ENCODE data around the gene IFNAR2.

Gene IFNAR2

DNA sequence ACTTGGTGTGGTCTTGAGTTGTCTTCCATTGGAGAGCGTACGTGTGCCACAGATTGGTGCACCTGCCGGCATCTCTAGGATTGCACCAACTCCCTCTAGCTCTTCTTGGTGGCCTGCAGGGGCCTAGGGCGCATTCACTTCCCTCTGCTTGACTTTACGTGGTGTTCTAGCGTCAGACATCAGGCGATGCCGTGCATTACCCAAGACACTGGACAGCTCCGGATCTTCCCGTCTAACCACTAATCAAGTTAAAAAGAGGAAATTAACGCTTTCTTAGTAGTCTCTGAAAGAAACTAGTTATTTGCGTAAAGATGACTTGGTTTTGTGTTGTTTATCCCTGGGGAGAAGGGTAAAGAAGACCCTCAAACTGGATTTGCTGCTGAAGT is 35.9 kb downstream of the IFNAR2 start:
- FAIRE-seq: no peak

DNA sequence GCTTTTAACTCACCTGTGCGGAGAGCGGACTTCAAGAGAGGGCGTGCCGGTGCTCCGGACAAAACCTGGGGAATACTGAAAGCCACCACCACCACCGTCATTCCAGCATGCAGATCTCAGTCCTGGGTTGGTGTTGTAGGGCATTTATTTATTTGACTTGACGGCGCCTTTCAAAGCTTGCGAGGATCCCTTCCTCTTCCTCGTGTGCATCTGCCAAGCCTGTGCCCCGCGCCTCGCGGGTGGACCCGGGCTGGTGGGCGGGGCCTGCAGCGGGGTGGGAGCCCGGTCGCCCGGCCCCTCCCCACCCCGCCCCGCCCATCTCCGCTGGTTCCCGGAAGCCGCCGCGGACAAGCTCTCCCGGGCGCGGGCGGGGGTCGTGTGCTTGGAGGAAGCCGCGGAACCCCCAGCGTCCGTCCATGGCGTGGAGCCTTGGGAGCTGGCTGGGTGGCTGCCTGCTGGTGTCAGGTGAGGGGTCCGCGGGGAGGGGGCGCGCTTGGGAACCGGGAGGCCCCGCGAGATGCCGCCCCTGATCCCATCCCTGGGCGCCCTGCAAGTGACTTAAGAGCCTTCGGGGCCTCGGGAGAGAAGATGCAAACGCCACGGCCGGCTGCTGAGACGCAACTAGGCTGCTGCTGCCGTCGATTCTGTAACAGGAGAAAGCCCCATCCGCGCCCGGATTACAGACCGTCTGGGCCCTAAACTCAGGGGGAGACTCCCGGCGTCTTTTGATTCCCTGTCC is 36.5 kb downstream of the IFNAR2 start, which contains the start of gene IL10RB:
TSS of gene IL10RB (plus strand) at position 318 of the 739 bp plus-strand sequence. CDS start at position 417, 99 bp downstream.
- DNase-seq (ENCODE audit: insufficient read length, low spot score): peak; percentile 79
- FAIRE-seq: no peak

More for the DNA sequence above, 35.9 kb downstream of the IFNAR2 start:
- DNase-seq (ENCODE audit: insufficient read length, low spot score): no peak

GRCh38 chr21:33266789-33267135 is 37.0 kb downstream of the IFNAR2 start:
- DNase-seq (ENCODE audit: insufficient read length, low spot score): no peak

DNA sequence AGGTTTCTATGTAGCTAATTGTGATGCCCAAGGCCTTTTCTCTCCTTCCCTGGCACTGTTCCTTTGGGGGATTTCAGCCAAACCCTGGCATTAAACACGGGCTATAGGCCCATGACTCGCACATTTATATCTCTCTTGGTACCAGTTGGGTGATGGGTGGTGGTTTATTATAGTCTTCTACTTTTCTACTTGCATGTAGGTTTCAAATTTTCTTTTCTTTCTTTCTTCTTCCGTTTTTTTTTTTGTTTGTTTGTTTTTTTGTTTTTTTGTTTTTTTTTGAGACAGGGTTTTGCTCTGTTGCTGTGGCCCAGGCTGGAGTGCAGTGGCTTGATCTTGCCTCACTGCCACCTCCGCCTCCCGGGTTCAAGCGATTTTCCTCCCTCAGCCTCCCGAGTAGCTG is 37.5 kb downstream of the IFNAR2 start:
- DNase-seq (ENCODE audit: insufficient read length, low spot score) (no peak), FAIRE-seq (no peak)

More at GRCh38 chr21:33266789-33267135, 37.0 kb downstream of the IFNAR2 start:
- no peak for FAIRE-seq

DNA sequence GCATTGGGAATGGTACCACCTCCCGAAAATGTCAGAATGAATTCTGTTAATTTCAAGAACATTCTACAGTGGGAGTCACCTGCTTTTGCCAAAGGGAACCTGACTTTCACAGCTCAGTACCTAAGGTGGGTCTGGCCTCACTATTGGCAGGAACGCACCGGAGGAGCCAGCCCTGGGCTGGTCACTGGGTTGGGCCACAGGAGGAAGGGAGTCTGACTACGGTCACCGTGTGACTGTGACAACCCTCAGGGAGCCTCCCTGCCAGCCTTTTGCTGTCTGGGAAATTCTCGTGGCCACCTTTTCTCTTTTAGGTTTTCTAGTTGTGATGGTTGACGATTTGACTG is 38.6 kb downstream of the IFNAR2 start:
- DNase-seq (ENCODE audit: insufficient read length, low spot score): no peak
- no peak for FAIRE-seq

DNA sequence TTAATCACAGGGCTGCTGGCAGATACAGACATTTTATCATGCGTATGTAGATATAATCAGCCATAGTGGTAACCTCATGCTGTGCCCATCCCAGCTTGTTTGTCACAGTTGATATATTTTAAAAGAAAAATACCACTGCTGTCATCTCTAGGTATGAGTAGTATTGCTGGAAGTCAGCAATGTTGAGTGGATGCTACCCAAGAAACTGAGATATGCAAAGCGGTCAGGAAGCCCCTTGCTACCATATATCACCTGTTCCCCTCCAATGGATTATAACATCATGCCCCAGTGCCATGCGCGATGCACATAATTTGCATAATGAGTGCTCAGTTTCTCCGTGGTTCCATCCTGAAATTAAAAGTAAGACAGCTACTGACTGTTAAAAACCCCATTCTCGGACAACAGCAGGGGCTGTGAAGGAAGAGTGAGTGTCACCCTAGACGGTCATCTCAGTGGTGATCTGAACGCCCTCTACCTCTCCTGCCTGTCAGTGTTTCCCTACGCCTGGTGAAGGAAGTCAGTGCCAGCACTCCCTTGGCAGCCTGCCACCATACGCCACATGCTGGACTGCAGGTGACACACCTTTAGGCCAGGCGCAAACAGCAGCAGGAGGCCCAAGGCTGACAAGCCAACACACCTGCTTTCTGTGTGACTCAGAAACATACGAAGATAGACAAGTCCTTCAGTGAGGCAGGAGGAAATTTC is 39.2 kb downstream of the IFNAR2 start:
- DNase-seq (ENCODE audit: insufficient read length, low spot score) (no peak), FAIRE-seq (no peak)

- DNase-seq (ENCODE audit: insufficient read length, low spot score) (no peak), FAIRE-seq (no peak)
These were observed 41.2 kb downstream of the IFNAR2 start for GRCh38 chr21:33270986-33271385.

GRCh38 chr21:33273044-33273443 is 43.3 kb downstream of the IFNAR2 start:
- no peak for DNase-seq (ENCODE audit: insufficient read length, low spot score)
- peak; percentile 9 for FAIRE-seq

- DNase-seq (ENCODE audit: insufficient read length, low spot score) (no peak), FAIRE-seq (no peak)
These were observed 49.0 kb downstream of the IFNAR2 start for GRCh38 chr21:33278721-33279120.

DNA sequence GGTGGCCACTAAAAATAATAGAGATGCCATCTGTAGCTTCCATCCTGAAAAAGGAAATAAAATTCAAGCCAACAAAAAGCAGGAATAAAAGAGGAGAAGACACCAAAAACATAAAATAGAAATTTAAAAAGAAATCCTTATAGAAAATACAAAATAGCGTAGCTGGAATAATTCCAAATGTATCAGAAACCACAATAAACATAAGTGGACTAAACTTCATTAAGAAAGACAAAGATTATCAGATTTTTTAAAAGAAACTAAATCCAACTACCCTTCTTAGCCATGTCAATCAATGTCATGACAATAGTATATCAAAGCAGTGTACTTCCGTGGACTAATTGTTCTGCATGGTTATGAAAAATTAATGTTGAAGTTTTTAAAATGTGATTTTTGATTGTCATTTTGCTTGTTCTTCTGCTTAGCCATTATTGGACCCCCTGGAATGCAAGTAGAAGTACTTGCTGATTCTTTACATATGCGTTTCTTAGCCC is 49.6 kb downstream of the IFNAR2 start:
- DNase-seq (ENCODE audit: insufficient read length, low spot score) (no peak), FAIRE-seq (no peak)
